HG02798 (cell line): ENCODE results near the gene PIK3AP1.

Experiments
- ATAC-seq: cut with Tn5 transposase; IDR thresholded peaks from one replicate; pipeline ENCODE4 v1.9.1; 2021; ENCODE audit warnings: mild to moderate bottlenecking; ENCODE audit not compliant: unreplicated experiment, poor library complexity

The PIK3AP1 gene

DNA sequence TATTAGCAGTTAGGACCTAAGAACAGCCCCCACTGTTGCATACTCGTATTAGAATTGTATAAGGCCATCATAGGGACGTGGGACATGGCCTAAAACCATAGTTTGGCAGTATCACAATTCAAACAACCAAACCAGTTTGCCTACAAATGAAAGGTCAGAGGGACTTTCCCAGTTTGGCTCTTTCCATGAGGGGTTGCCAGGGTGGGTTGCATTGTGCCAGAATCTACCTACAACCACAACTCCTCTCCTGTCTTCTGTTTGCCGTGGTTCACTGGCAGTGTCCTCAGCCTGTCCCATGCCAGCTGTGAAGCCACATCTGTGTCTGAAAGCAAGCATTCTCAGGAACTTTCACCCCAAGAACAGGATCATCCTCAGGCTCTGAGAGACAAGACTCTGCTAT, 44.5 kb downstream of the PIK3AP1 start:
- no peak for ATAC-seq

DNA sequence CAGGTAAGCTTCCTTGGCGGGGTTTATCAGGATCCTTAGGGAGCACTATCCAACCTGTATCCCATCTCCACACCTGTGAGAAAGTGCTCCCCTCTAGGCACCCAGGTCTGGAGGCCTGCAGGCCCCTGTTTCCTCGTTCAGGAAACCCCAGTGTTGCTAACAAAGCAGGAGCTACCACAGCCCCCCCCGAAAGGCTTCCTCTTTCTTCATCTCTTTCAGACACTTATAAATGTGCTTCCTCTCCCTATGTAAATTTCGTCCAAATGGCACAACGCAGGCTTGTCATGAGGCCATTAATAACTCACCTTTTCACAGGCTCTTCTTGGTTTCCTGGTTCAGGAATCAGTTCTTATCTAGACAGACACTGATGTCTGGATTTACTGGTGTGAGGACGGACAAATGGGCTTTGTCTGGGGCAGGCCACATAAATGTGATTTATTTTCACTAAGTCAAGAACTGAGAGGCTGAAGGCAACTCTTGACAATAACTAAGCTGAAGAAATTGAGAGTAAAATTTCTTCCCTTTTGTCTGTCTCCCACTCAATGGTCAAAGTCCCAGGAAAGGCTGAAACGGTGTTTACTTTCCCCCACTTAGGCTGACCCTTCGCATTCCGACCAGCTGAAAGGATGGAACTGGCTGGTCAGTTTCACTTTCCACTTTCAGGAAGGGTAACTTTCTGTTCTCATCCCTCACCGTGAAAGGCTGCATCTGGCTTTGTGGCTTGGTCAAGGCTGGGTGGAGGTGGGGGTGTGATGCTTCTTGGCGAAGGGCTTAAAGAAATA, 46.8 kb downstream of the PIK3AP1 start:
- ATAC-seq = peak; percentile 71

DNA sequence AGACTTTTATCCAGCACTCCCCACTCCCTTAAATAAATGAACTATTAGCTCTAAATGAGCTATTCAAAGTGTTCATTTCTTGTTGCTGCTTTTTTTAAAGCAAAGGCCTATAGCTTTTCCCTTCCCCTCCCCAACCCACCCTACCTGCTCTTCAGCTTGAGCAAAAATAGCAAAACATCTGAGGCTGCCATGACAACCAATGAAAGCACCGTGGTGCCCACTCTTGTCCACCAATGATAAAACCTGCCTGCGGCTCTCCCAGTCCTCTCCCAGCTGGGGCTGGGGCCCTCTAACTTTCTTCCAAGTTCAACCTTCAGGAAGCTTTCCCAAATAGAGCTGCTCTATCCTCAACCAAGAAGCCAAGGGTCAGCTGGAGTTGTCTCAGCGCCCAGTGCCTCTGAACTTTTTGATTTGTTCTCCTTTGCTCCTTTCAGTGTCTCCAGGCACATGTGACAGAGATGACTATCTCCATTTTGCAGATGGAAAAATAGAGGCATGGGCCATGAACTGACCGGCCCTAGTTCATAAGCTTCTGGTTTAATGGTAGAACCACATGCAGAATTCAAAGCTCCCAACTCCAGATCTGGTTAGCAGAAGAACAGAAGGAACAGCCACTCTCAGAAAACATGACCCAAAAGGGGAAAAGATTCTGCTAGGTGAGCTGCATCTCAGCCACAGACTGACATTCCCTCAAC, 47.7 kb downstream of the PIK3AP1 start:
- no peak for ATAC-seq

DNA sequence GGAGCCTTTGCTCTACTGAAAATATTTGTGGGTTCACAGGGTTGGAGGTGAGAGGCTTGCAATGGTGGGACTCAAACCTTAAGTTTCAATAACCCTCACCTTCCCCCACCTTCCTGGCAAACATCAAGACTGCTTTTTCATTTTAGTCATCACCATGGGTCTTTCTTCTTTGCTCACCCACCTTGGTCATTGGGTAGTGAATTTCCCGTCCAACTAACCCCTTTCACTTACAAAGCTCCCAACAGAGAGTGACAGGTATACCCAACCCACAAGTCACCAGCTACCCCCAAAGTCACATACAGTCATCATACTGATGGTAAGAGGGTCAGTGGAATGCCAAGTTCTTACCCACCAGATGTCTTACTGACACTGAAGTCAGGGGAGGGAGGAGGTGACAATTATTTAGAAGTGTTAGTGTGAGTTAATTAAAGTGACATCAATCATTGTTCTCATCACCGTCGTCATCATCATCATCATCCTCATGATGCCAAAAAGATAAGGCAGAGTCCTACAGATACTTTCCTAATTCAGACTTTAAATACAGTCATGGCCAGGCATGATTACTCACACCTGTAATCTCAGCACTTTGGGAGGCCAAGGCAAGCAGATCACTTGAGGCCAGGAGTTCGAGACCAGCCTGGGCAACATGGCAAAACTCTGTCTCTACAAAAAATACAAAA, 49.0 kb downstream of the PIK3AP1 start:
- no peak for ATAC-seq

DNA sequence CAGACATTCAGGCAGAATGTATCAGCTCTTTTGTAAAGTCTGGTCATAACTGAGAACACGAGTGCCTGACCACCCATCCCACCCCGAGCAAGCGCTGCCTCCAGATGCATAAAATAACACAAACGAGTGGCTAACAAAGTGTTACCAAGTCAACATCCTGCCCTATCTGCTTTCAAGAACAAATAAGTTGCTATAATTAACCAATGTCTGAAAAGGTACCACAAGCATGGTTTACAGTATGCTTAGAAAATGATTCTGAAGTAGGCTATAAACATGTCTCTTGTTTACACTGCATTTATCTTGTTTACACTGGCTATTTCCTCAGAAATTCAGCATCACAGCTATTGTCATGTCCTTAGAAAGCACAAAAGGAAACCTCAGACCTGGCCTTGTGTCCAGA, 49.5 kb downstream of the PIK3AP1 start:
- no peak for ATAC-seq

DNA sequence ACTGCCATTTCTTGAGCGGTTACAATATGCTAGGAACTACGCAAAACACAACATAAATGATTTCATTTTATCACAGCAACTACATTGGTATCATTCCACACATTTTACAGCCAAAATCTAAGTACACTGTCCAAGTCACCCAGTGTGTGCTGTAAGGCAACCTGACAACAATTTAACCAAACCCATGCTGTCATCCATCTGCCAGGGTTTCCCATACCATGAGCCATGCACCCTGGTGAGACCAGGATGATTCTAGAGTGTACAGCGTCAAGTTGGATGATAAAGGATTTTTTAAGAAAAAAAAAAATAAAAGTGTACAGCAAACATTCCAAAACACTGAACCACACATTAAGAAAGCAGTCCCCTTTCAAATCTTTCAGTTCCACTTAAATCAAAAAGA, 52.9 kb downstream of the PIK3AP1 start:
- ATAC-seq = no peak

DNA sequence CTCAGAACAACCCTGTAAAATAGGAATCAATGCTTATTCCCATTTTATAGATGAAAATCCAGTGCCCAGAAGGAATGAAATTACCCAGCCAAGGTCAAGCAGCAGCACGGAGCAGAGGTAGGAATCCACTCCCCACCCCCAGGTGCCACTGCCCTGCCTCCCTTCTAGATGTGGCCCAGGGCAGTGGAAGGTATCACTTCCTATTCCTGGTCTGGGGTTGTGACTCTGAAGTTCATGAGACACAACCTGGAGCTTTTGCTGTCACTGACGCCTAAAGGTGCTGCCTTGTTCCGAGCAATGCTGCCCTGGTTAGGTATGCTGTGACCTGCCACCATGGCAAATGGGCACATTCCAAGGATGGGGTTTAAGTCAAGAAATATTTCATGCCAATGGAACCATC, 53.6 kb downstream of the PIK3AP1 start:
- ATAC-seq = no peak

DNA sequence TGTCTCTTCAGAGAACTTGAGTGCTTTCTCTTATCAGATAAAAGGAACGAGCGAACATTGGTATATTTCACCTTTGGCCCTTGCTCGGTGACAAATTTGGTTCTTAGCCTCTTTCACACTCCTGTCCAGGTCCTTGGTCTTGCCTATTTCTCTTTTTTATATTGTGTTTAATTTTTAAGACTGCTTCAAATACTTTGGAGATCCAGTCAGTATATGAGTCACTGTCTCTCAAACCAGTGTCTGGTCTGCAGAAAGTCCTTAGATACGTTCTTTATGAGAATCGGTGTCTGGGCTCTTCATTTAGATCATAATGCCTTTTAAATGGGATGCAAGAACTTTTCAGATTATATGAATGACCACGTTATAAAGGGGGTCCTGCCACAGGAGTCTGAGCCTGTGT, 55.0 kb downstream of the PIK3AP1 start:
- ATAC-seq = no peak

DNA sequence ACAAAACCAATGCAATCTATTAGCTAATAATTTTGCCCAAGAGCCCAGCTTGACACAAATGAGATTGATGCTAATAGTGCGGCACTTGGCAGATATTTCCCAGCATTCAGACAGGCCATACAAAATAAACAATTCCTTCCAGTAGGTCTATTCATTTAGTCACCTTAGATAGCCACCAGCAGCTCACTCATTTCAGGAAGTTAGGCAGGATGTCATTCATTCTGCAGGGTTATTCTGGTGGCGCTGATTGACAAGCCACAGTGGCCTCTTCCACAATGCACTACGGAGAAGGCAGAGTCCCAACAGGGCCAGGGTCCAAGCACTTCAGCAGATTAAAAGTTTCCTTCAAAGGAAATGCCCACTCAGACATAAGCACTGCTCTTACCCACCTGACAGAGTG, 55.8 kb downstream of the PIK3AP1 start:
- no peak for ATAC-seq

DNA sequence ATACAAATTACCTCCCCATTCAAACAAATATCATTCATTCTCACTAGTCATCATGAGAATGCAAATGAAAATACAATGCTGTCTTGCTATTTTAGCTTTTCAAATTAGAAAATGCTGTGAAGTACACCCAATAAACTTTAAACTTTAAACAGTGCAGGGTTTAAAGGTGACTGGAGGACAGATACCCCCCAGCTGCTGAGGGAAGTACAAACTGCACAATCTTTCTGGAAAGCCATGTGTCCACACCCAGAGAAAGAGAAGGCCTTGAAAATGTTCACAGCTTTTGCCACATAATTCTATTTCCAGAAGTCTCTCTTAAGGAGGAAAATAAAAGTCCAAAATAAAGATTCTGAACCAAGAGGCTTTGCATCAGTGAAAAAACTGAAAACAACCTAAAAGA, 56.5 kb downstream of the PIK3AP1 start:
- ATAC-seq = no peak

DNA sequence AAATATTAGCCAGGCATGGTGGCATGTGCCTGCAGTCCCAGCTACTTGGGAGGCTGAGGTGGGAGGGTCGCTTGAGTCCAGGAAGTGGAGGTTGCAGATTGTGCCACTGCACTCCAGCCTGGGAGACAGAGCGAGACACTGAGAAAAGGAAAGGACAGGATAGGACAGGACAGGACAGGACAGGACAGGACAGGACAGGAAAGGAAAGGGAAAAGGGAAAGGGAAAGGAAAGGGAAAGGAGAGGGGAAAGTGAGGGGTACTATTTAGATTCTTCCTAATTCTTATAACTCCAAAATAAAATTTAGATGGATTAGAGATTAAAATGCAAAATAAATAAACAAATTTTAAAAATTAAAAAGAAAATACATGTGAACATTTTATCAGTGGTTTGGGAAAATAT, 58.7 kb downstream of the PIK3AP1 start:
- ATAC-seq = no peak

DNA sequence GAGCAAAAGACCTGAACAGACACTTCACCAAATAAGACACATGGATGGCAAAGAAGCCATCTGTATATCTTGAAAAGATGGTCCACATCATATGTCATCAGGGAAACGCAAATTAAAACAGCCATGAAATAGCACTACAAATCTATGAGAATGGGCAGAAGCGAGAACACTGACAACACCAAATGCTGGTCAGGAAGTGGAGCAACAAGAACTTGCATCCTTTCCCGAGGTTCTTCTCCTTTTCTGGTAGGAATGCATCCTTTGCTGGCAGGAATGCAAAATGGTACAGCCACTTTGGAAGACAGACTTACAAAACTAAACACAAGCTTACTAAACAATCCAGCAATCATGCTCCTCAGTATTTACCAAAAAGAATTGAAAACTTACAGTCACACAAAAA, 60.0 kb downstream of the PIK3AP1 start:
- no peak for ATAC-seq

DNA sequence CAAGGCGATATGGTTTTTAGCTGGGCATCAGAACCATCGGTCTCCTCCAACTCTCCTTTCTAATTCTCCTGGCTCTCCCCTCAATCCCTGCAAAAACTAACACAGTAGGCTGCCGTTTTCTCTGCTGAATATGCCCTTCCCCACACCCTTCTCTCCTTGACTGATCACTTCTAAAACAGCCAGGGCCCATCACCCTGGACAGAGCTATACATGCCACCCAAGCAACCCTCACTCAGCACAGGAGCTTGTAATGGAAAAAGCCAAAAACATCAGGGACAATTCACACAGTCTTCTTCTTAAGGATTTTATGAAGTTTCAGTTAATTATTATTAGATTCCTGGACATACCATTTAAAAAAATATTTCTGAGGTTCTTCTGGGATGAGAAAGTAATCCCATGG, 61.5 kb downstream of the PIK3AP1 start:
- no peak for ATAC-seq

DNA sequence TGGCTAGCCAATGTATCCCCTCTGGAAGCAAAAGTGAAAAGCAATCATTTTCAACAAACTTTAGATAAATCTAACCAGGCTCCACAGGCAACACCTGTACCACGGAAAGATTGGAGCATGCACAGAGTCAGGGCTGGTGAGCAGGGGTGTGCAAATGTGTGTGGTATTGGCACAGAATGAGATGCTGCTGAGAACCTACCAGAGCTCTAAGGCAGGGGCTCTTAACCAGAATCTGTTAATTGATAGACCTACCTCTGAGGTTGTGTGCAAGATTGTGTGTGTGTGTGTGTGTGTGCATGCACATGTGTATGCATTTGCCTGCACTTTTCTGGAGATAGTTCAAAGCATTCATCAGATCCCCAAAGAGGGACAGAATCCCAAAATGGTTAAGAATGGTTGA, 62.9 kb downstream of the PIK3AP1 start:
- no peak for ATAC-seq

DNA sequence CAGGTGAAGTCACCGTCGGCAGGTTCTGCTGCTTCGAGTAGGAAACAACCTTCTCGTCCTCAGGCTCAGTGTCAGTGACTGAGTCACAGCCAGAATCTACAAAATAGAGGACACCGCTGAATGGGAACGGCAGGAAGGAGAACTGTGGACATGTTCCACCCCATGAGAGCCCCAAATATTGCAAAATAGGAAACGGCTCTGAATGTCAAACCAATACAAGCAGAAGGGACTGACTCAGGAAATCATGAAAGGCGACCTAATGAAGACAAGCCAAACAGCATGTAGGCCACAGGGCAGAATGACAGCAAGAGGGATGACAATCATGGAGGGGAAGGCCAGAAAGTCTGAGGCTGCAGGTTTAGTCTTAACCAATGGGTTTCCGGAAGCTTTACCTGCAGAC, 63.5 kb downstream of the PIK3AP1 start:
- no peak for ATAC-seq

DNA sequence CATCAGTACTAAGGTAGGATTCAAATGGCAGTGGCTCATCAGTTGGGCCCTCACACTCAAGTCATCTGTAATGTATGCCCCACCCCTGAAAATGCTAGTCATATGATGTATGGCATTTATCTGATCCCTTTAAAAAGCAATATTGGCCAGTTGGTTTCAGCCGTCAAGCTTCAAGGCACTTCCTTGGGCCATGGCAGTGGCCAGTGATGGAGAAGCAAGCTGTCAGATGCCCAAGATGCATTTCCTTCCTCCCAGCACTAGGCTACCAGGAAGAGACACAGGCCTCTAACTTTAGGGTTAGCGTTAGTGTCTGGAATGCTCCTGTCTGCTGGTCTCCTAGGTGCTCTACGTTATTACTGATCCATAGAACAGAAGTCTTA, 64.1 kb downstream of the PIK3AP1 start:
- ATAC-seq = no peak

DNA sequence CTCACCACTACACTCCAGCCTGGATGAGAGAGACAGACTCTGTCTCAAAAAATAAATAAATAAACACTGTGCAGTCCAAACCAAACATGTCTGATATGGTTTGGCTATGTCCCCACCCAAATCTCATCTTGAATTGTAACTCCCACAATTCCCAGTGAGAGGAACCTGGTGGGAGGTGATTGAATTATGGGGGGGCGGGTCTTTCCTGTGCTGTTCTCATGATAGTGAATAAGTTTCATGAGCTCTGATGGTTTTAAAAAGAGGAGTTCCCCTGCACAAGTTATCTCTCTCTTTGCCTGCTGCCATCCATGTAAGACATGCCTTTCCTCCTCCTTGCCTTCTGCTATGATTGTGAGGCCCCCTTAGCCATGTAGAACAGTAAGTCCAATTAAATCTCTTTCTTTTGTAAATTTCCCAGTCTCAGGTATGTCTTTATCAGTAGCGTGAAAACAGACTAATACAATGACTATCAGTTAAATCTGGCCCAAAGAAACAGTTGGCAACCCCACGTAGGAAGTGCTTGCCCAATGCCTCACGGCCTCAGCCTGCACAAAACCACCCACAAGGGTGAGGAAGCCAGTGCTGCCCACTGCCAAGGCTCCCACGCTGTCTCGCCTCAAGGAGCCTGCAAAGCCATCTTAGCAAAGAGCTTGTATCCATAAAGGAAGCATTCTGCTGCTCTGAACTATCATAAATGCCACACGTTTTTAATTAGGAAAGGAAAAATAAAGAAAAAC, 64.7 kb downstream of the PIK3AP1 start:
- no peak for ATAC-seq

DNA sequence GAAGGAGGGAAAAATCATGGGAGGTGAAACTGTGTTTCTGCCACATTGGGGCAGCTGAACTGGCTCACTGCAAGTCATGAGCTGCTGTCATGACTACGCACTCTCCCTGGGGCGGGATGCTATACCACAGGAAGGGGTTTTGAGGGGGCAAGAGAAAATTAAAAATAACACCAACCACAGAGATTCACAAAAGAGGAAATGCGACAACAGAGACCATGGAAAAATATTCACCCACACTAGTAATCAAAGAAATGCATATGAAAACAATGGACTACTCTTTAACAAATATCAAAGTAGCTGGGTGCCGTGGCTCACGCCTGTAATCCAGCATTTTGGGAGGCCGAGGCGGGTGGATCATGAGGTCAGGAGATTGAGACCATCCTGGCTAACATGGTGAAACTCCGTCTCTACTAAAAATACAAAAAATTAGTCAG, 68.3 kb downstream of the PIK3AP1 start:
- ATAC-seq = peak; percentile 56

DNA sequence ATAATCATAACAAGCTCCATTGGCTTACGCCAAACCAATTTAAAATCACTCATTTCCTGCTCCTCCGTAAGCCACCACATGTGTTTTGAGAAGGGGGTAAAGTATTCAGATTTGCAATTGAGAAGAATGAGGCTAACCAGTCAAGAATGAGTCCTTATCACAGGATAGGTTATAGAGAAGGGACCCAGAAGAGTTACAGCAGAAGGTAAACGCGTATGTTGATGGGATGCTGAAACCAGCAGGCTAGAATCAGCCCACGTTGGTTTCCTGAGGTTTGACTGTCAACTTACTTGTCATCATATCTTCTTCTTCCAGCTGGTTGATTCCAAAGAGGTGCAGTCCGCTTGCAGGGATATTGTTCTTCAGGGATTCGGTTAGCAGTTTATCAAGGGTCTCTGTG, 69.4 kb downstream of the PIK3AP1 start:
- no peak for ATAC-seq

DNA sequence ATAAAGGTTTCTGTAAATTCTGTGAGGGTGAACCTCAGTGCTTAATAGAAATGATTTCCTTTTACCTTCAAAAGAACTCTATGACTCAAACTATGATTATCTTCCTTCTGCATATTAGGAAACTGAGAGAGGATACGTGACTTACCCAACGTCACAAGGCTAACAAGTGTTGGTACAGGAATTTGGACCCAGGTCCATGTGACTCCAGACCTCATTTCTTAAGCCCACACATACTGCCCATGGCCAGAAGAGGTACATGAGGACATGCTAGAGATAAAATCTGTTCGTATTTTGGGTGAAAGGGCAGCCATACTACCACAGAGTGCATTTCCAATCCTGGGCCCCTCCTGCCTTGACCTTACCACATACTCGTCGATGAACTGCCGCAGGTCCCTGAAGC, 72.0 kb downstream of the PIK3AP1 start:
- no peak for ATAC-seq

DNA sequence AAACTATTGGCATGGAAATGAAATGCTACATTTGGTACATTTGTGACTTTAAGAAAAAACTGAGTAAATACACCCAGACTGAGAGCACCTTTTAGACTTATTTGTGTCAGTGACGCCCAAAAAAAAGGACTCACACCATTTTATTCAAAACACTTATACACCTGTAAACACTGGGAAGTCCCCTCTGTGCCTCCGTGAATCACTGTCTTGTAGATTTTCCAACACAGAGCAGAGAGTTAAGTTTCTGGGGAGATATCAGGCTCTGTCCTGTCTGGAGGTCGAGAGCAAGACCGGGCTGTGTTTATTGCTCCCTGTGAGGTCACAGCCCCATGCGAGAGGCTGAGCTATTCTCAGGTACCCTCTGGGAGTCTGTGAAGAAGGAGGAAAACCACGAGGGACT, 72.8 kb downstream of the PIK3AP1 start:
- ATAC-seq = no peak
